ENCODE results near the gene SEC22B.
"Not testable (repeated sequence)": the region's sequence is repeated elsewhere in the genome, so short reads cannot be mapped to it uniquely, and the experiment has no call there.

Gene SEC22B

GRCh38 chr1:120126216-120126615, 50.1 kb downstream of the SEC22B start:
- not testable (repeated sequence) for H3K36me3 ChIP-seq (ENCODE audit: insufficient read depth, low read length); H3K9ac ChIP-seq (ENCODE audit: low read depth, low read length); H3K4me1 ChIP-seq (ENCODE audit: insufficient read depth, low read length); H3K27me3 ChIP-seq (ENCODE audit: insufficient read depth, low read length); H3K4me3 ChIP-seq (ENCODE audit: low read length); H3K27ac ChIP-seq (ENCODE audit: low read depth, low read length); H3K9me3 ChIP-seq (ENCODE audit: insufficient read depth, low read depth, low read length)
- WGBS = no CpG with 5 or more reads among the region's 6 CpGs

DNA sequence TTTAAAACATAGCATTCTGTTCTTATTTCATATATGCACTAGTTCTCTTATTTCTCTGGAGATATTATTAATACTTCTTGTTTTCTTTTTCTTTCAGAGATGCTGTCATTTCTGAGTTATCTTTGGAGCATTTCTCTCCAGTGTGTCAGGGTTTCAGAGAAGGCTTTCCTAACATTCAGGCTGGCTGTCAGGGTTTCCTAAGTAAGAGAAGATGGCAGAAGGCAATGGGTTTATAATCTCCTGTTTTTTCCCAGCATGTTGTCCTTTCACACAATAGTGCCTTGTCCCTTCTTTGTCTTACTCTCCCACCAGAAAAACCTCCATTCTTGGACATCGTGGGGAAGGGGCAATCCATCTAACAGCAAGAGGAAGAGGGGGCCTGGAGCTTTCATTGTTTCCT, 51.7 kb downstream of the SEC22B start:
- H3K27me3 ChIP-seq (ENCODE audit: insufficient read depth, low read length); H3K9ac ChIP-seq (ENCODE audit: low read depth, low read length); H3K4me3 ChIP-seq (ENCODE audit: low read length); H3K9me3 ChIP-seq (ENCODE audit: insufficient read depth, low read depth, low read length); H3K4me1 ChIP-seq (ENCODE audit: insufficient read depth, low read length); H3K27ac ChIP-seq (ENCODE audit: low read depth, low read length); H3K36me3 ChIP-seq (ENCODE audit: insufficient read depth, low read length): not testable (repeated sequence)
- WGBS = no CpG with 5 or more reads among the region's 1 CpG

DNA sequence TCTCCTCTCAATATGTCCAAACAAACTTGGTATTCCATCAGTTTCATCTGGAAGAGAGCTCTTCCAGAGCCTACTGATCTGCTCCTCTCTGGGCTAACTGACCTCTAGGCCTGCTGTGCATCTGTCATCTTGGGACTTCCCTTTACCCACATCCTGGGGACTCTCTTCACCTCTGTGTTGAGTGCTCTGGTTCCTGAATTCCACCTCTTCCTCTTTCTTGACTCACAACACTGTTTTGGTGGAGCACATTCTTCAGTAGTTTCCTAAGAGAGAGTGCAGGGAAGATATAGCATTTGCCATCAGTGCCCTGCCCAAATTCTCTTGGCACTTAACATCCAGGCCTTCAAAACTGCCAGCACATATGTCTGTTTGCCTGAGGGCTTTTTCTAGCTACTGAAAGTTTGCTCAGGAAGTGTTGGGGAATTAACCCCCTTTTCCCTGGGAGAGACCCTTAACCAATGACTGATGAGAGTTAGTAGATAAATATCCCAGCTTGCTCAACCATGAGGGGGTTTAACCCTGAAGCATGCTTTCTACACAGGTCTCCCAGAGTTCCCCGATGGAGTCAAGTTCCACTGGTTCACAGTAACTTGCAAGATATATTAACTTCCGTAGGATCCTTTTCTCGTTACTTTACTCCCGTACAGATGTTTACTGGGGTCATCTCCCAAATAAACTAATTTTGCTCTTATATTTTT, 52.4 kb downstream of the SEC22B start:
- H3K27ac ChIP-seq (ENCODE audit: low read depth, low read length) = not testable (repeated sequence)

GRCh38 chr1:120122262-120122893, 53.9 kb downstream of the SEC22B start:
- WGBS = 100% methylated on average over 1 of the region's 5 CpGs
- not testable (repeated sequence) for H3K27ac ChIP-seq (ENCODE audit: low read depth, low read length); H3K36me3 ChIP-seq (ENCODE audit: insufficient read depth, low read length); H3K4me1 ChIP-seq (ENCODE audit: insufficient read depth, low read length); H3K9ac ChIP-seq (ENCODE audit: low read depth, low read length); H3K27me3 ChIP-seq (ENCODE audit: insufficient read depth, low read length); H3K4me3 ChIP-seq (ENCODE audit: low read length); H3K9me3 ChIP-seq (ENCODE audit: insufficient read depth, low read depth, low read length)

More for the DNA sequence above, 52.4 kb downstream of the SEC22B start:
- H3K4me1 ChIP-seq (ENCODE audit: insufficient read depth, low read length); H3K9me3 ChIP-seq (ENCODE audit: insufficient read depth, low read depth, low read length); H3K27me3 ChIP-seq (ENCODE audit: insufficient read depth, low read length); H3K9ac ChIP-seq (ENCODE audit: low read depth, low read length); H3K36me3 ChIP-seq (ENCODE audit: insufficient read depth, low read length); H3K4me3 ChIP-seq (ENCODE audit: low read length): not testable (repeated sequence)
- 94% methylated on average over 4 of the region's 4 CpGs for WGBS

- not testable (repeated sequence) for H3K27ac ChIP-seq (ENCODE audit: low read depth, low read length)
Observed at GRCh38 chr1:120121830-120122229, 54.5 kb downstream of the SEC22B start.

GRCh38 chr1:120120525-120120924, 55.8 kb downstream of the SEC22B start:
- not testable (repeated sequence) for H3K27me3 ChIP-seq (ENCODE audit: insufficient read depth, low read length); H3K9ac ChIP-seq (ENCODE audit: low read depth, low read length); H3K4me3 ChIP-seq (ENCODE audit: low read length); H3K9me3 ChIP-seq (ENCODE audit: insufficient read depth, low read depth, low read length); H3K36me3 ChIP-seq (ENCODE audit: insufficient read depth, low read length); H3K4me1 ChIP-seq (ENCODE audit: insufficient read depth, low read length); H3K27ac ChIP-seq (ENCODE audit: low read depth, low read length)
- no CpG with 5 or more reads among the region's 4 CpGs for WGBS

More at GRCh38 chr1:120121830-120122229, 54.5 kb downstream of the SEC22B start:
- 100% methylated on average over 1 of the region's 1 CpG for WGBS
- H3K4me3 ChIP-seq (ENCODE audit: low read length); H3K36me3 ChIP-seq (ENCODE audit: insufficient read depth, low read length); H3K4me1 ChIP-seq (ENCODE audit: insufficient read depth, low read length); H3K27me3 ChIP-seq (ENCODE audit: insufficient read depth, low read length); H3K9me3 ChIP-seq (ENCODE audit: insufficient read depth, low read depth, low read length); H3K9ac ChIP-seq (ENCODE audit: low read depth, low read length): not testable (repeated sequence)

DNA sequence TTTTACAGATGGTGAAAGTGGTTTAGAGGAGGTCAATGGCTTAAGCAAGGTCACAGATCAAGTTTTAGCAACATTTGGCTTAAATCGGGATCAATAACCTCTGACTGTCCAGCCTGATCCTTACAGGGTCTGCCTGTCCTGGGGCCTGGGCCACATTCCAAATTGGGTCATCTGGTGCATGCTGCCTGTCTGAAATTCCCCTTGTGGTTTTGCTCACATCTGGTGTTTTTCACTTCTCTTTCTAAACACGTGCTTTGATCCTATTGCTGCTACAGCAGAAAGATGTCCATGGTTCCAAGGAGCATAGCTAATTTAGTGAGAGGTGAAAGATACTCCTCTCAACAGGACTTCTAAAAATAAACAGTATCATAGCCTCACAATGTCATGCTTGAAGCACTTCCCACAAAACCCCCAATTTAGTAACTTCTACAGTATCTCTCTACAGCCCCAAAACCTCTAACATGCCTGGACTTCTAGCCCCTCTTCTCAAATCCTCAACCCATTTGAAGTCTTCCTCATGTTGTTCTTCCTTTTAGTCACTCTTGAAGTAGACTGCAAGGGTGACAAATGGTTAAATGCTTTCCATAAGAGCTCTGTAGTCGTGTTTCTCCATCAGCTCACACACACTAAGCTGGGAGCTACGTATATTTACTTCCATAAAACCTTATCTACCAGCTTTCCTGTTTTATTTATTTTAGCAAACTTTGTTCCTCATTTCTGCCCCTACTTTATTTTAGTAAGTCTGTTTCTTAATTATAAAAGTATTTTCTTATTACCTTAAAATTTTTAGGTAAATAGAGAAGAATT, 58.7 kb downstream of the SEC22B start:
- whole genome bisulfite sequencing = 89% methylated on average over 1 of the region's 4 CpGs
- H3K9me3 ChIP-seq (ENCODE audit: insufficient read depth, low read depth, low read length); H3K27ac ChIP-seq (ENCODE audit: low read depth, low read length); H3K4me3 ChIP-seq (ENCODE audit: low read length); H3K4me1 ChIP-seq (ENCODE audit: insufficient read depth, low read length); H3K9ac ChIP-seq (ENCODE audit: low read depth, low read length); H3K36me3 ChIP-seq (ENCODE audit: insufficient read depth, low read length); H3K27me3 ChIP-seq (ENCODE audit: insufficient read depth, low read length): not testable (repeated sequence)

GRCh38 chr1:120116094-120116493, 60.2 kb downstream of the SEC22B start:
- H3K36me3 ChIP-seq (ENCODE audit: insufficient read depth, low read length); H3K4me1 ChIP-seq (ENCODE audit: insufficient read depth, low read length); H3K27me3 ChIP-seq (ENCODE audit: insufficient read depth, low read length); H3K9ac ChIP-seq (ENCODE audit: low read depth, low read length); H3K27ac ChIP-seq (ENCODE audit: low read depth, low read length); H3K9me3 ChIP-seq (ENCODE audit: insufficient read depth, low read depth, low read length); H3K4me3 ChIP-seq (ENCODE audit: low read length): not testable (repeated sequence)
- WGBS = 98% methylated on average over 2 of the region's 2 CpGs

DNA sequence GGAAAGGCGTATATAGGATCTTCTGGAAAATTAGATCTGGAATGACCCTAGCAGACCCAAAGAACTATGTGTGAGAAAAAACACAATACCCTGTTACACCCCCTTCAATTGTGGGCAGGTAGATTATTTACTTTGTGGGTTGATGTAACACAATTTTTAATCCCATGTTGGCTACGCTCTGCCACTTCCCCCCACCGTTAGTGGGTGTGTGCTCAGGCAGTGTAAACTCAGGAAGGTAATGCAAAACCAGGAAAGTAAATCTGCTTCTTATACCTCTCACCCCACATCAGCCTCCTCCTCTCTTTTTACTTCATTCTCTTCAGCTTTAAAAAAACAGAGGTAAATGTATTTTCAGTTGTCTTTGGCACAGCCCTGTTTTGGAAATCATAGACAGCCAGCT, 63.2 kb downstream of the SEC22B start:
- WGBS = no CpG with 5 or more reads among the region's 3 CpGs
- not testable (repeated sequence) for H3K36me3 ChIP-seq (ENCODE audit: insufficient read depth, low read length); H3K4me1 ChIP-seq (ENCODE audit: insufficient read depth, low read length); H3K4me3 ChIP-seq (ENCODE audit: low read length); H3K27ac ChIP-seq (ENCODE audit: low read depth, low read length); H3K27me3 ChIP-seq (ENCODE audit: insufficient read depth, low read length); H3K9ac ChIP-seq (ENCODE audit: low read depth, low read length); H3K9me3 ChIP-seq (ENCODE audit: insufficient read depth, low read depth, low read length)

- H3K4me1 ChIP-seq (ENCODE audit: insufficient read depth, low read length); H3K9me3 ChIP-seq (ENCODE audit: insufficient read depth, low read depth, low read length); H3K4me3 ChIP-seq (ENCODE audit: low read length); H3K9ac ChIP-seq (ENCODE audit: low read depth, low read length); H3K27ac ChIP-seq (ENCODE audit: low read depth, low read length); H3K36me3 ChIP-seq (ENCODE audit: insufficient read depth, low read length); H3K27me3 ChIP-seq (ENCODE audit: insufficient read depth, low read length): not testable (repeated sequence)
- WGBS = no CpG with 5 or more reads among the region's 5 CpGs
Observed at GRCh38 chr1:120112212-120112611, 64.1 kb downstream of the SEC22B start.

DNA sequence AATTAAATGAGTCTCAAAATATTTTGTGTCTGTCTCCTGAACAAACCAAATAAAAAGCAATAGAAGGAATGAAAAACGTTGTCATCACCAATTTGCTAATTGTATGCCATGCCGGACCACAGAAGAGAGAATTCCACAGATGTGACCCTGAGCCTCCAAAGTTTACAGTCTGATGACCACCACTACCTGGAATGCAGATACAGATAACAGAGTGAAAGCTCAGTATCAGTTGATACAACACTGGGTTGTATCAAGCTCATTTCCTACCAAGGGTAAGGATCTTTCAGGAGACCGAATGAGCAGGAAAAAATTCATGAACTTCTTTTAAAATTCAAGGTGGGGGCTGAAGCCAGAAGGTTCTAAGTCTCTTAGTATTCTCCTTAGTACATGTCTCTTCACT, 64.5 kb downstream of the SEC22B start:
- not testable (repeated sequence) for H3K36me3 ChIP-seq (ENCODE audit: insufficient read depth, low read length); H3K27me3 ChIP-seq (ENCODE audit: insufficient read depth, low read length); H3K27ac ChIP-seq (ENCODE audit: low read depth, low read length); H3K4me3 ChIP-seq (ENCODE audit: low read length); H3K9me3 ChIP-seq (ENCODE audit: insufficient read depth, low read depth, low read length); H3K9ac ChIP-seq (ENCODE audit: low read depth, low read length); H3K4me1 ChIP-seq (ENCODE audit: insufficient read depth, low read length)
- no CpG with 5 or more reads among the region's 3 CpGs for WGBS

Data from HUES64 (cell line).